DND-41 (cell line): ENCODE measurements around the gene ANKMY1.

ENCODE experiments used
- EZH2 ChIP-seq: IDR thresholded peaks from 3 replicates; pipeline ENCODE4 v1.6.1; 2012; ENCODE audit warnings: borderline replicate concordance, low read depth, mild to moderate bottlenecking, moderate library complexity, low read length, inconsistent platforms; ENCODE audit not compliant: severe bottlenecking
- TF ChIP-seq, protein P1 (sequence below): IDR thresholded peaks from 2 replicates; pipeline ENCODE4 v1.5.1; 2012; ENCODE audit warnings: borderline replicate concordance, low read length, moderate library complexity, mild to moderate bottlenecking; ENCODE audit not compliant: poor library complexity, severe bottlenecking; ENCODE audit errors: extremely low read depth

DNA sequence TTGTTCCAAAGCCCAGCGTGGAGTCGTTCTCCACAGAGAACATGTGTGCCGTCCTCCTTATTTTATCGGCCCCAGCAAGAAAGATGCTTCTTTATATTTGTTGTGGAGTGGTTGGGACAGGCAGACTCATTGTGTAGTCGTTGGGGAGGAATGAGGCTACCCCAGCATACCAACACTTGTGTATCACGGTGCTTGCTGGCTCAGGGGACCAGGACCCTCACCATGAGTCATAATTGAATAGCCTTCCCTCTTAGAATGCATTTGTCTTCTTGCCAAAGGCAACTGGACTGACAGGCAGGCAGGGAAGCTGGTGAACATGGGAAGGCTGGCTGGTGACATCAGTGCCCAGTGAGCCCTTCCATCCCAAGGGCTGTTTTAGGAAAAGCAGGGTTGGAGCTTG lies 33.4 kb upstream of the ANKMY1 start:
- TF ChIP-seq, protein P1, sequence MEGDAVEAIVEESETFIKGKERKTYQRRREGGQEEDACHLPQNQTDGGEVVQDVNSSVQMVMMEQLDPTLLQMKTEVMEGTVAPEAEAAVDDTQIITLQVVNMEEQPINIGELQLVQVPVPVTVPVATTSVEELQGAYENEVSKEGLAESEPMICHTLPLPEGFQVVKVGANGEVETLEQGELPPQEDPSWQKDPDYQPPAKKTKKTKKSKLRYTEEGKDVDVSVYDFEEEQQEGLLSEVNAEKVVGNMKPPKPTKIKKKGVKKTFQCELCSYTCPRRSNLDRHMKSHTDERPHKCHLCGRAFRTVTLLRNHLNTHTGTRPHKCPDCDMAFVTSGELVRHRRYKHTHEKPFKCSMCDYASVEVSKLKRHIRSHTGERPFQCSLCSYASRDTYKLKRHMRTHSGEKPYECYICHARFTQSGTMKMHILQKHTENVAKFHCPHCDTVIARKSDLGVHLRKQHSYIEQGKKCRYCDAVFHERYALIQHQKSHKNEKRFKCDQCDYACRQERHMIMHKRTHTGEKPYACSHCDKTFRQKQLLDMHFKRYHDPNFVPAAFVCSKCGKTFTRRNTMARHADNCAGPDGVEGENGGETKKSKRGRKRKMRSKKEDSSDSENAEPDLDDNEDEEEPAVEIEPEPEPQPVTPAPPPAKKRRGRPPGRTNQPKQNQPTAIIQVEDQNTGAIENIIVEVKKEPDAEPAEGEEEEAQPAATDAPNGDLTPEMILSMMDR: no peak
- no peak for TF ChIP-seq EZH2
